Caco-2 (cell line): ENCODE results near the gene GPRIN1. TPM values are rescaled to one million over a fixed set of nuclear protein-coding genes. Genes with fewer than 3 reads are reported as not detected.

Experiments used
- BruUV-seq: library from RNA; stranded (reverse); fragments of 400-500 nt; replicated peaks from 2 replicates; lab custom pipeline; 2021; lab: Mats Ljungman, UMichigan
- CTCF ChIA-PET: fragments of 300-600 bp; sonication (Branson Sonifier 250); formaldehyde crosslinking; loops from one replicate; lab custom pipeline; 2022; ENCODE audit warnings: antibody characterized with exemption; lab: Charles Lee
- POLR2A ChIA-PET: fragments of 300-600 bp; sonication (Branson Sonifier 250); formaldehyde crosslinking; loops from one replicate; lab custom pipeline; 2022; ENCODE audit warnings: antibody characterized with exemption; lab: Charles Lee
- DNase-seq, 2 experiments: peaks; one replicate each; pipeline versions ENCODE4 v3.0.0 to v3.0.0-alpha.2; 2020 to 2022
- H3K27me3 ChIP-seq: replicated peaks from 2 replicates; pipeline ENCODE4 v1.6.0; 2011; ENCODE audit warnings: low read length; ENCODE audit not compliant: control insufficient read depth, insufficient read depth
- H3K36me3 ChIP-seq: 2 replicates; pipeline ENCODE4 v1.5.1; 2011; ENCODE audit warnings: low read length; ENCODE audit not compliant: control insufficient read depth, insufficient read depth
- H3K4me1 ChIP-seq: fragments of 250-450 bp; sonication (Bioruptor Pico); 2 replicates; pipeline ENCODE4 v1.5.1; 2020; ENCODE audit warnings: mild to moderate bottlenecking
- H3K4me3 ChIP-seq: 2 replicates; pipeline ENCODE4 v1.5.1; 2011; ENCODE audit warnings: low read depth, mild to moderate bottlenecking, control low read depth, low read length
- H3K9me3 ChIP-seq: fragments of 250-450 bp; sonication (Bioruptor Pico); 2 replicates; pipeline ENCODE4 v1.5.1; 2020; ENCODE audit warnings: mild to moderate bottlenecking, moderate library complexity
- H3K27ac Mint-ChIP-seq: one replicate; pipeline ENCODE4 v1.8.0; 2022; ENCODE audit warnings: mixed read lengths; ENCODE audit not compliant: unreplicated experiment
- H3K27me3 Mint-ChIP-seq: one replicate; pipeline ENCODE4 v1.8.0; 2022; ENCODE audit warnings: mixed read lengths; ENCODE audit not compliant: insufficient read depth, unreplicated experiment
- H3K36me3 Mint-ChIP-seq: one replicate; pipeline ENCODE4 v1.8.0; 2022; ENCODE audit warnings: mild to moderate bottlenecking, mixed read lengths; ENCODE audit not compliant: insufficient read depth, unreplicated experiment
- H3K4me1 Mint-ChIP-seq: one replicate; pipeline ENCODE4 v1.8.0; 2022; ENCODE audit warnings: low read depth, mixed read lengths; ENCODE audit not compliant: unreplicated experiment
- H3K4me3 Mint-ChIP-seq: one replicate; pipeline ENCODE4 v1.8.0; 2022; ENCODE audit warnings: mild to moderate bottlenecking, moderate library complexity, mixed read lengths; ENCODE audit not compliant: unreplicated experiment
- H3K9me3 Mint-ChIP-seq: one replicate; pipeline ENCODE4 v1.8.0; 2022; ENCODE audit warnings: mixed read lengths; ENCODE audit not compliant: unreplicated experiment
- intact Hi-C: fragments of 100-400 bp; cut with micrococcal nuclease; formaldehyde crosslinking; loops from one replicate; pipeline ENCODE4 v1.10.0; 2022; ENCODE audit not compliant: unreplicated experiment
- total RNA-seq: library from RNA; stranded (reverse); gene quantifications from 2 replicates; pipeline ENCODE4 v1.2.3, GENCODE V29; 2022
- TF ChIP-seq, protein P1 (sequence below), 2 experiments: fragments of 200-600 bp in 1 of 2; IDR thresholded peaks; 1 replicate in 1 of 2; 2 replicates in 1 of 2; pipeline versions ENCODE4 v1.5.1 to v1.8.0; 2011 to 2022; ENCODE audit warnings: antibody characterized with exemption in 1 of 2, control low read depth in 1 of 2, inconsistent platforms in 1 of 2, low read depth in 1 of 2, low read length in 1 of 2, mild to moderate bottlenecking in 1 of 2, moderate library complexity in 1 of 2; ENCODE audit not compliant: insufficient read depth in 1 of 2, severe bottlenecking in 1 of 2, unreplicated experiment in 1 of 2

GPRIN1 gene
- total RNA-seq, 1 experiment from 2014 or later = 3.9 TPM

DNA sequence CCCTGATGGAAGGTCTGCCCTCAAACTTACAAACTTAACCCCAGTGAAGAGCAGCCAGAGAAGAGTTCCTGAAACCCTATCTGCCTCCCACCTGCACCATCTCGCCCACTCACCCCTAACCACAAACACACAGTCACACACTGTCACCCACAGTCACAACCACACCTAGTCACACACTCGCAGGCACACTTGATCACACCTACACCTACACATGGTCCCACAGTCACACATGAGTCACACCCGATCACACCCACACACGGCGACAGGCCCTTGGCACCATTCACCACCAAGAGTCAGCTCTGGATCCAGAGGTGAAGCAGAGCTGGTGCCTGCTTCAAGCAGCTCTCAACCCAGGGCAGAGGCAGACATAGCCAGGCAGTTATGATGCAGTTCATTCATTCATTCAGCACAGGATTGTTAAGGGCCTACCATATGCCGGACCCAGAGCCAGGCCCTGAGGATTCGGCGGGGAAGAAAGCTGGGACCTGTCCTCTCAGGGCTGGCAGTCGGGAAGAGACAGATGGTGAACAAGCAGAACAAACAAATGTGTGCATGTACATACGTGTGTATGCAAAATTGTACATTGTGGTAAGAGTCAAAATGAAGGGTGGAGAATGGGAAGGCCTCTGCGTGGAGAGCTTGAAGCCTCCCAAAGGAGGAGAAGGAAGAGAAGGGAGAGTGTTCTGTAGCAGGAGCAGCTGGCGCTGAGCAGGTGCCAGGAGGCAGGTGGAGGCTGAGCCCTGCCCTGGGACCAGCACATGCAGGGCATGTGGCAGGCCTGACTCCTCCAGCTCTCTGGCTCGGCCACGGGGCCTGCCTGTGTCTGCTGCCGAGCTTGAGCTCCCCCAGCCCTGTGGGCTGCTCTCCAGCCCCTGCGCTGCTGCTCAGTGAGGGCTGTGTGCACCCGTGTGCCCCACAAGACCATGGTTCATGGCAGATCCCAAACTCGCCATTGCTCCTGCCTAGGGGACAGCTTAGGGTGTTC lies 43.7 kb upstream of the GPRIN1 start:
- Histone ChIP-seq H3K27me3 (no peaks in the 10 kb centered on the region), H3K4me3 (no peak overlapping the region), H3K9me3 (no peaks in the 10 kb centered on the region), H3K36me3 (no peaks in the 10 kb centered on the region; the same call in 1 of the 2 replicates), H3K4me1 (no peaks in the 10 kb centered on the region)
- DNase-seq = no peak
- Mint-ChIP-seq H3K36me3 (no peaks in the 10 kb centered on the region), H3K4me3 (no peak overlapping the region), H3K27me3 (no peaks in the 10 kb centered on the region), H3K4me1 (no peaks in the 10 kb centered on the region), H3K9me3 (no peaks in the 10 kb centered on the region), H3K27ac (no peak overlapping the region)
- POLR2A ChIA-PET = no interaction called here
- BruUV-seq = no TSS peak
- intact Hi-C loops = no loop called here
- TF ChIP-seq, protein P1, sequence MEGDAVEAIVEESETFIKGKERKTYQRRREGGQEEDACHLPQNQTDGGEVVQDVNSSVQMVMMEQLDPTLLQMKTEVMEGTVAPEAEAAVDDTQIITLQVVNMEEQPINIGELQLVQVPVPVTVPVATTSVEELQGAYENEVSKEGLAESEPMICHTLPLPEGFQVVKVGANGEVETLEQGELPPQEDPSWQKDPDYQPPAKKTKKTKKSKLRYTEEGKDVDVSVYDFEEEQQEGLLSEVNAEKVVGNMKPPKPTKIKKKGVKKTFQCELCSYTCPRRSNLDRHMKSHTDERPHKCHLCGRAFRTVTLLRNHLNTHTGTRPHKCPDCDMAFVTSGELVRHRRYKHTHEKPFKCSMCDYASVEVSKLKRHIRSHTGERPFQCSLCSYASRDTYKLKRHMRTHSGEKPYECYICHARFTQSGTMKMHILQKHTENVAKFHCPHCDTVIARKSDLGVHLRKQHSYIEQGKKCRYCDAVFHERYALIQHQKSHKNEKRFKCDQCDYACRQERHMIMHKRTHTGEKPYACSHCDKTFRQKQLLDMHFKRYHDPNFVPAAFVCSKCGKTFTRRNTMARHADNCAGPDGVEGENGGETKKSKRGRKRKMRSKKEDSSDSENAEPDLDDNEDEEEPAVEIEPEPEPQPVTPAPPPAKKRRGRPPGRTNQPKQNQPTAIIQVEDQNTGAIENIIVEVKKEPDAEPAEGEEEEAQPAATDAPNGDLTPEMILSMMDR (IDR thresholded peaks at IDR 0.05; ENCODE audit: insufficient read depth in 1 of 2, low read depth in 1 of 2, low read length in 1 of 2, severe bottlenecking in 1 of 2, unreplicated experiment in 1 of 2) = no peak
- CTCF ChIA-PET = no interaction called here

DNA sequence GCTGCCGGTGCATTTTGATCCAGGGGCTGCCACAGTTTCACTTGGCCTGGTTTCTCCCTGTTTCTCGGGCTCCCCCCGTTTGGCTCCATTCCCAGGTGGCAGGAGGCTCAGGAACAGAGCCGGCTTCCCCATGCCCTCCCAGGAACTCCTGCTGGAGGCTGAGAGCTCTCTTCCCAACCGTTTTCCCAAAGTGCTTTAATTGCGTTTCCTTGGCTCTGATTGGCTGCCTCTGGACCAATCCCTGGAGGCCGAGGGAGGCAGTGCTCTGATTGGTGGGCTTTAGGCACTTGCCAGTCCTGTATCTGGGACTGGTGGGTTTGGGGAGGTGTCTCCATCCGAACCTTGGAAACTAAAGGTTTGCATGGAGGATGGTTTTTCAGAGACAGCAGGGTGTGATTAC lies 42.2 kb upstream of the GPRIN1 start:
- no peak overlapping the region for H3K27ac Mint-ChIP-seq
- intact Hi-C loops = no loop called here
- CTCF ChIA-PET = interaction anchor here (1.9 kb wide), 1 partner anchor 8 kb away, joined by 9 read pairs; no protein-coding TSS in a partner anchor
- H3K4me3 ChIP-seq = no peak overlapping the region
- TF ChIP-seq, protein P1 (IDR thresholded peaks at IDR 0.05; ENCODE audit: insufficient read depth in 1 of 2, low read depth in 1 of 2, low read length in 1 of 2, severe bottlenecking in 1 of 2, unreplicated experiment in 1 of 2) = no peak
- no TSS peak for BruUV-seq
- H3K36me3 Mint-ChIP-seq = no peaks in the 10 kb centered on the region
- H3K27me3 ChIP-seq = no peaks in the 10 kb centered on the region
- H3K27me3 Mint-ChIP-seq = no peaks in the 10 kb centered on the region
- no peak overlapping the region for H3K4me3 Mint-ChIP-seq
- H3K9me3 ChIP-seq = no peaks in the 10 kb centered on the region
- H3K4me1 Mint-ChIP-seq = no peaks in the 10 kb centered on the region
- DNase-seq = no peak
- peaks cover 5% of the 10 kb centered on the region for H3K4me1 ChIP-seq
- H3K9me3 Mint-ChIP-seq = no peaks in the 10 kb centered on the region
- POLR2A ChIA-PET = no interaction called here
- H3K36me3 ChIP-seq = no peaks in the 10 kb centered on the region; the same call in 1 of the 2 replicates

DNA sequence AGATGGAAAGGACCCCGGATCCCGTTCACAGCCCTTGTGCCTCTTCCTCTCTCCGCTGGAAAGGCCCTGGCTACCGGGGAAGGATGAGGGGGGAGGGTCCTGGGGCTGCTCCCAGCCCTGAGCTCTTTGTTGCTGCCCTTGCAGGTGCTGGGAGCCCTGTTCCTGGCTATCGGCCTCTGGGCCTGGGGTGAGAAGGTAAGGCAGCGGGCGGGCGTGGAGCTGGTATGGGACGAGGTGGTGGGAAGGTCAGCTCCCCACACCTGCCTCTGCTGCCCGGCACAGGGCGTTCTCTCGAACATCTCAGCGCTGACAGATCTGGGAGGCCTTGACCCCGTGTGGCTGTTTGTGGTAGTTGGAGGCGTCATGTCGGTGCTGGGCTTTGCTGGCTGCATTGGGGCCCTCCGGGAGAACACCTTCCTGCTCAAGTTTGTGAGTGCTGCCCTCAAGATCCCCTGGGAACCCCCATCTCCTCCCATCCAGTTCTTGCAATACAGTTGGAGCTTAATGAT lies 41.6 kb upstream of the GPRIN1 start:
- Mint-ChIP-seq H3K27me3 (no peaks in the 10 kb centered on the region), H3K9me3 (no peaks in the 10 kb centered on the region), H3K4me3 (no peak overlapping the region), H3K27ac (no peak overlapping the region), H3K36me3 (peaks cover 4% of the 10 kb centered on the region), H3K4me1 (no peaks in the 10 kb centered on the region)
- intact Hi-C loops = no loop called here
- Histone ChIP-seq H3K4me1 (peaks cover 10% of the 10 kb centered on the region), H3K36me3 (no peaks in the 10 kb centered on the region; the same call in 1 of the 2 replicates), H3K4me3 (no peak overlapping the region), H3K27me3 (no peaks in the 10 kb centered on the region), H3K9me3 (no peaks in the 10 kb centered on the region)
- ChIA-PET POLR2A (no interaction called here), CTCF (interaction anchor here (1.9 kb wide), 1 partner anchor 9 kb away, joined by 9 read pairs; no protein-coding TSS in a partner anchor)
- DNase-seq = no peak
- no TSS peak for BruUV-seq
- TF ChIP-seq, protein P1 (IDR thresholded peaks at IDR 0.05; ENCODE audit: insufficient read depth in 1 of 2, low read depth in 1 of 2, low read length in 1 of 2, severe bottlenecking in 1 of 2, unreplicated experiment in 1 of 2) = no peak
